GM18507 (cell line): ENCODE results near the gene SLC2A1.
"Not testable (repeated sequence)": the region's sequence is repeated elsewhere in the genome, so short reads cannot be mapped to it uniquely, and the experiment has no call there.

ENCODE experiments used
- DNase-seq: peaks from one replicate; pipeline ENCODE4 v3.0.0; 2011; ENCODE audit warnings: low read depth; ENCODE audit not compliant: insufficient read length; ENCODE audit errors: extremely low spot score
- FAIRE-seq: peaks from 2 replicates; lab custom pipeline; 2011; peaks lifted over from hg19 to GRCh38; lab: Jason Lieb, UNC

Gene SLC2A1

DNA sequence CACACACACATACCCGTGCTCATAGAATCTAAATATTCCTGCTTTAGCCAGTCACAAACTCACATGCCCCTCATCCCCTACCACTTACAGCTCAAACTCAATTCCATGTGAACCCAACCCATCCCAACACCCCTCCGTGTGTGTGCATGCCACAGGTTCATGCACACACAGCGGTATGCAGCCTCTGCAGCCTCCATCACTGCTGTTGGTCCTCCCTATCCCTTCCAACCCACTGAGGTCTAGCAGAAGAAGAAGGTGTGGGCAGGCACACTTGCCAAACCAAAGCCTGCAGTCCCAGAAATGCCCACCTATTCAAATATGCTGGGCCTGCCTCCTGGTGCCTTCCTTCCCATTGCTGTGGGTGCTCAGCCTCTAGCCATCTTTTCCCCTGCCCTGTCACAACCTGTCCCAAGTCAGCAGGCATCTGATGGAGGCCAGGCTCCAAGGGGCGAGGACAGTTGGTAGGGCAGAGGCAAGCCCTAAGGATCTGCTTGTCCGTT lies 26.2 kb downstream of the SLC2A1 start:
- FAIRE-seq (no peak), DNase-seq (no peak)

- DNase-seq, result peak; percentile 92
- peak; percentile 96 for FAIRE-seq
These were observed 26.7 kb downstream of the SLC2A1 start for GRCh38 chr1:42931911-42932422.

DNA sequence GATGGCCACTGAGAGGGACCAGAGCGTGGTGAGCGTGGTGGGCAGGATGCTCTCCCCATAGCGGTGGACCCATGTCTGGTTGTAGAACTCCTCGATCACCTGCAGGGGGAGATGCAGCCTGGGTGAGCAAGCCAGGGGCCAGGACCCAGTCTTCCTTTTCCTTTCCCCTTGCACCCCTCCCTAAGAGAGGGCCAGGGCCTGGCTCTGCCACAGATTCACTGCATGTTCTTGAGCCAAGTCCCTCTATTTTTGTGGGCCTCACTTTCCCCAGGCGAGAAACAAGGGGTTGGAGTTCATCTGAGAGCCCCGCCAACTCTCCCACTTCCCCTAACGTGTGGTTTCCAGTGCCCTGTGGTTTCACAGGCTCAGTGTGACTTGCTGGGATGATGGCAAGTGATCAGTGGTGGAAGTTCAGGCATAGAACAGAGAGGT lies 27.5 kb downstream of the SLC2A1 start:
- FAIRE-seq (peak; percentile 83), DNase-seq (no peak)

DNA sequence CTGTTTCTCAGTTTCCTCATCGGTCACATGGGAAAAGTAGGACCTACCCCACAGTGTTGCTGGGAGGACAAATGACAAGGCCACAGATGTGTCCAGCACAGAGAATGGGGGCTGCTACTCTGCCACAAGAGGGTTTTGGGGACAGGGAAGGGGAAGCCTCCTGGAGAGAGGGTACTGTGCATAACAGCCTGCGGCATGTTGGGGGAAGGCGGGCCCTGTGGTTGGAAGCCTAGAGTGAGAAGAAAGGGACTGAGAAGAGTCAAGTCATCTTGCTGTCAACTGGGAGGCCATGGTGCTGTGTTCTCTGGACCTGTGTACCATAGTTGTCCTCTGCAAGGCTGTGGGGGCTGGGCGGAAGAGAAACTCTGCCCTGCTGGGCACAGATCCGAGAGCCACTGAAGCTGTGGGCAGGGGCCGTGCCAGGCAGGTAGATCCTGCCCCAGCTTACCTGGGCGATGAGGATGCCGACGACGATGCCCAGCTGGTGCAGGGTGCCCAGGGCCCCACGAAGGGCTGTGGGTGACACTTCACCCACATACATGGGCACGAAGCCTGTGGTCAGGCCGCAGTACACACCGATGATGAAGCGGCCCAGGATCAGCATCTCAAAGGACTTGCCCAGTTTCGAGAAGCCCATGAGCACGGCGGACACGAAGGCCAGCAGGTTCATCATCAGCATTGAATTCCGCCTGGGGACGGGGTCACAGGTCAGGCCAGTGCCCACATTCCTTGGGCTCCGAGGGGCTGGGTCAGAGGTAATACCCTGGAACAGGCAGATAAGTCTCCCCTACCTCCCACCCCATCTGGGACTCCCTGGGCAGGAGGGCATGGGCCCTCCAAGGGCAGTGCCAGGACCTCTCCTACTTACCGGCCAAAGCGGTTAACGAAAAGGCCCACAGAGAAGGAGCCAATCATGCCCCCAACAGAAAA lies 28.2 kb downstream of the SLC2A1 start:
- DNase-seq (no peak), FAIRE-seq (no peak)

DNA sequence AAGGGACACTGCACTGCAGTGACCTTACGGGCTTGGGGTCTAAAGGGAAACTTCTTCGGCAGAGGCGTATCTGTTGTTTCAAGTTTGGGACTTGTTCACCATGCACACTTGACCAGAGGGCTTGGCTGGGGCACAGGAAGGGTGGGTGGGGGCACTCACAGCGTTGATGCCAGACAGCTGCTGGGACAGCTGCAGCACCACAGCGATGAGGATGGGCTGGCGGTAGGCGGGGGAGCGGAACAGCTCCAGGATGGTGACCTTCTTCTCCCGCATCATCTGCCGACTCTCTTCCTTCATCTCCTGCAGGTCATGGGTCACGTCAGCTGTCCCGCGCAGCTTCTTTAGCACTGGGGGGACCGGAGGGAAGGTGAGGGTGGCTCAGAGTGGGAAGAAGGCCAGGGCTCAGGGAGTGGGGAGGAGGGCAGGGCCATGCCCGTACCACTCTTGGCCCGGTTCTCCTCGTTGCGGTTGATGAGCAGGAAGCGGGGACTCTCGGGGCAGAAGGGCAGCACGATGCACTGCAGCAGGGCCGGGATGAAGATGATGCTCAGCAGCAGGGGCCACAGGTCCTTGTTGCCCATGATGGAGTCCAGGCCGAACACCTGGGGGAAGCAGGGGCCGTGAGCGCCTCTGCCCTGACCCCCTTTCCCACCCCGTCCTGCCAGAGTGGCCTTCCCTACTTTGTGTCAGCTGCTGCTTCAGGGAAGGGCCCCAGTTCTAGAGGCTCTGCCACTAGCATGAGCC lies 29.1 kb downstream of the SLC2A1 start:
- FAIRE-seq (no peak), DNase-seq (no peak)

- FAIRE-seq, result no peak
- DNase-seq, result no peak
These were observed 29.8 kb downstream of the SLC2A1 start for GRCh38 chr1:42928859-42929258.

- no peak for DNase-seq
- FAIRE-seq, result no peak
These were observed 30.7 kb downstream of the SLC2A1 start for GRCh38 chr1:42927920-42928505.

DNA sequence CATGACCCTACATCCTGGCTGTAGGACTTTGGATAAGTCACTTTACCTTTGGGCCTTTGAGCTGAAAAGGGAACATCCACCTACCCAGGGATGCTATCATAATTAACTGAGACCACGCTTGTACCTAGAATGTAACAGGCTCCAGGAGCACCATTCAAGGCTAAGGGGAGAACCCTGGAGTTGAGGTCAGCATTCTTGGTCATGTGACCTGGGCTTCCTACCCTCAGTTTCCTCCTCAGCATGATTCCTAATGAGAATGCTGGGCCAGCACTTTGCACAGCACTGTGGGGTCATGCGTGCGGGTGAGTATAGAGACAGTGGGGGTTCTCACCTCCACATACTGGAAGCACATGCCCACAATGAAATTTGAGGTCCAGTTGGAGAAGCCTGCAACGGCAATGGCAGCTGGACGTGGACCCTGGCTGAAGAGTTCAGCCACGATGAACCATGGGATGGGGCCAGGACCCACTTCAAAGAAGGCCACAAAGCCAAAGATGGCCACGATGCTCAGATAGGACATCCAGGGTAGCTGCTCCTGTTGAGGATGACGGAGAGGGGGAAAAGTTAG lies 31.3 kb downstream of the SLC2A1 start:
- DNase-seq (no peak), FAIRE-seq (no peak)

- no peak for DNase-seq
- FAIRE-seq, result no peak
These were observed 31.8 kb downstream of the SLC2A1 start for GRCh38 chr1:42926879-42927242.

DNA sequence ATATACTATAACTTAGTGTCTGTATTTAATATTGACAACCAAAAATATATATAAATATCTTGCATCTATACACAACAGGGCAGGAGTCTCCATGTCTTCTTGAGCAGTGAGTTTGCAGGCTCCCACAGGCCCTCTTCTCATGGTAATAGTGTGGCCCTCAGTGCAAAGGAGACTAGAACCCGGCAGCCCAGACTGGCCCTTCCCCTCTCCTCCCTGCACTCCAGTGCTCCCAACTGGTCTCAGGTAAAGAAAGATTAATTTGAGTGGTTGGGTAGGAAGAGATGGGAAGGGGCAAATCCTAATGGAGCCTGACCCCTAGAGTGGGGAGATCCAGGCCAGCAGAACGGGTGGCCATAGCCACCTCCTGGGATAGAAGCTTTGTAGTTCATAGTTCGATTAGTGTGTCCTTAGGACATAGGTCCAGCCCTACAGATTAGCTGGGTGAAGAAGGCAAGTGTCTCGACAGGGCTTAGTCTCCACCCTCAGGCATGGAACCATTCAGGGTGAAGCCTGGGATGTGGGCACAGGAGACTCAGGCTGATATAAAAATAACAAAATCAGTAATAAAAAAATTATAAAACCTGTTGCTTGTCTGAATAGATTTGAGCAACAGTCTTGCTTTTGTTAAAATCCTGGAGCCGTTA lies 32.3 kb downstream of the SLC2A1 start:
- no peak for FAIRE-seq
- no peak for DNase-seq

- DNase-seq, result no peak
- no peak for FAIRE-seq
These were observed 33.6 kb downstream of the SLC2A1 start for GRCh38 chr1:42924851-42925760.

- FAIRE-seq (peak; percentile 97), DNase-seq (peak; percentile 87)
These were observed 34.4 kb downstream of the SLC2A1 start for GRCh38 chr1:42924082-42924850.

- DNase-seq, result no peak
These were observed 35.1 kb downstream of the SLC2A1 start for GRCh38 chr1:42923367-42924081.

GRCh38 chr1:42922687-42923366 lies 35.8 kb downstream of the SLC2A1 start:
- DNase-seq, result peak; percentile 47

More at GRCh38 chr1:42923367-42924081, 35.1 kb downstream of the SLC2A1 start:
- FAIRE-seq, result peak; percentile 15

DNA sequence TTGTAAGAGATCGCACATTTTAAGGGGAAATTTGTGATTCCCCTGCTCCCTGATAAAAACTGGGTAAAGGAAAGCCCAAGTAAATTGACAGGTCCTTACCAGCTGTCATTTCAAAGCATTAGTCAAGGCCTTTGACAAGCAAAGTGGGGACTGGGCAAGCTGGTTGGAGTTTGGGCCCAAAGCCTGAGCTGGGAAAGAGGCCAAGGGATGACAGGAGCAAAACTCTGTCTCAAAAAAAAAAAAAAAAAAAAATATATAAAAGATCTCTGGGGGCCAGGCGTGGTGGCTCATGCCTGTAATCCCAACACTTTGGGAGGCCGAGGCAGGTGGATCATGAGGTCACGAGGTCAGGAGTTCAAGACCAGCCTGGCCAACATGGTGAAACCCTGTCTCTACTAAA lies 36.9 kb downstream of the SLC2A1 start:
- FAIRE-seq, result no peak
- no peak for DNase-seq

More at GRCh38 chr1:42922687-42923366, 35.8 kb downstream of the SLC2A1 start:
- FAIRE-seq, result peak; percentile 89

DNA sequence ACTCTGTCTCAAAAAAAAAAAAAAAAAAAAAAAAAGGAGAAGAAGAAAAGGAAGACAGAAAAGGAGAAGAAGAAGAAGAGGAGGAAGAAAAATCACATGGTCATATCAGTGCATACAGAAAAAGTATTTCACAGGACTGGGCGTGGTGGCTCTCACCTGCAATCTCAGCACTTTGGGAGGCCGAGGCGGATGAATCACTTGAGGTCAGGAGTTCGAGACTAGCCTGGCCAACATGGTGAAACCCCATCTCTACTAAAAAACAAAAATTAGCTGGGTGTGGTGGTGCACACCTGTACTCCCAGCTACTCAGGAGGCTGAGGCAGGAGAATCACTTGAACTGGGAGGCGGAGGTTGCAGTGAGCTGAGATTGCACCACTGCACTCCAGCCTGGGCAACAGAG lies 39.0 kb downstream of the SLC2A1 start:
- not testable (repeated sequence) for FAIRE-seq, DNase-seq
